CD4-positive, alpha-beta T cell treated with Interleukin-15 for 1 hour (primary cell): ENCODE data around the gene FHAD1.

Experiments
- DNase-seq: peaks from one replicate; pipeline ENCODE4 v3.0.0-alpha.2; 2020

FHAD1 gene

GRCh38 chr1:15445390-15446122 is 198.5 kb downstream of the FHAD1 start:
- no peak for DNase-seq

- no peak for DNase-seq
These were observed 199.2 kb downstream of the FHAD1 start for GRCh38 chr1:15446212-15446611.
